Caco-2 (cell line): ENCODE measurements around the gene WBP11. TPM values are rescaled to one million over a fixed set of nuclear protein-coding genes. Genes with fewer than 3 reads are reported as not detected.

ENCODE experiments used
- BruUV-seq: library from RNA; stranded (reverse); fragments of 400-500 nt; replicated peaks from 2 replicates; lab custom pipeline; 2021; lab: Mats Ljungman, UMichigan
- CTCF ChIA-PET: fragments of 300-600 bp; sonication (Branson Sonifier 250); formaldehyde crosslinking; loops from one replicate; lab custom pipeline; 2022; ENCODE audit warnings: antibody characterized with exemption; lab: Charles Lee
- POLR2A ChIA-PET: fragments of 300-600 bp; sonication (Branson Sonifier 250); formaldehyde crosslinking; loops from one replicate; lab custom pipeline; 2022; ENCODE audit warnings: antibody characterized with exemption; lab: Charles Lee
- DNase-seq, 2 experiments: peaks; one replicate each; pipeline versions ENCODE4 v3.0.0 to v3.0.0-alpha.2; 2020 to 2022
- H3K27me3 ChIP-seq: replicated peaks from 2 replicates; pipeline ENCODE4 v1.6.0; 2011; ENCODE audit warnings: low read length; ENCODE audit not compliant: control insufficient read depth, insufficient read depth
- H3K36me3 ChIP-seq: 2 replicates; pipeline ENCODE4 v1.5.1; 2011; ENCODE audit warnings: low read length; ENCODE audit not compliant: control insufficient read depth, insufficient read depth
- H3K4me1 ChIP-seq: fragments of 250-450 bp; sonication (Bioruptor Pico); 2 replicates; pipeline ENCODE4 v1.5.1; 2020; ENCODE audit warnings: mild to moderate bottlenecking
- H3K4me3 ChIP-seq: 2 replicates; pipeline ENCODE4 v1.5.1; 2011; ENCODE audit warnings: low read depth, mild to moderate bottlenecking, control low read depth, low read length
- H3K9me3 ChIP-seq: fragments of 250-450 bp; sonication (Bioruptor Pico); 2 replicates; pipeline ENCODE4 v1.5.1; 2020; ENCODE audit warnings: mild to moderate bottlenecking, moderate library complexity
- H3K27ac Mint-ChIP-seq: one replicate; pipeline ENCODE4 v1.8.0; 2022; ENCODE audit warnings: mixed read lengths; ENCODE audit not compliant: unreplicated experiment
- H3K27me3 Mint-ChIP-seq: one replicate; pipeline ENCODE4 v1.8.0; 2022; ENCODE audit warnings: mixed read lengths; ENCODE audit not compliant: insufficient read depth, unreplicated experiment
- H3K36me3 Mint-ChIP-seq: one replicate; pipeline ENCODE4 v1.8.0; 2022; ENCODE audit warnings: mild to moderate bottlenecking, mixed read lengths; ENCODE audit not compliant: insufficient read depth, unreplicated experiment
- H3K4me1 Mint-ChIP-seq: one replicate; pipeline ENCODE4 v1.8.0; 2022; ENCODE audit warnings: low read depth, mixed read lengths; ENCODE audit not compliant: unreplicated experiment
- H3K4me3 Mint-ChIP-seq: one replicate; pipeline ENCODE4 v1.8.0; 2022; ENCODE audit warnings: mild to moderate bottlenecking, moderate library complexity, mixed read lengths; ENCODE audit not compliant: unreplicated experiment
- H3K9me3 Mint-ChIP-seq: one replicate; pipeline ENCODE4 v1.8.0; 2022; ENCODE audit warnings: mixed read lengths; ENCODE audit not compliant: unreplicated experiment
- CTCF ChIP-seq, 2 experiments: fragments of 200-600 bp in 1 of 2; IDR thresholded peaks; 1 replicate in 1 of 2; 2 replicates in 1 of 2; pipeline versions ENCODE4 v1.5.1 to v1.8.0; 2011 to 2022; ENCODE audit warnings: antibody characterized with exemption in 1 of 2, control low read depth in 1 of 2, inconsistent platforms in 1 of 2, low read depth in 1 of 2, low read length in 1 of 2, mild to moderate bottlenecking in 1 of 2, moderate library complexity in 1 of 2; ENCODE audit not compliant: insufficient read depth in 1 of 2, severe bottlenecking in 1 of 2, unreplicated experiment in 1 of 2
- intact Hi-C: fragments of 100-400 bp; cut with micrococcal nuclease; formaldehyde crosslinking; loops from one replicate; pipeline ENCODE4 v1.10.0; 2022; ENCODE audit not compliant: unreplicated experiment
- total RNA-seq: library from RNA; stranded (reverse); gene quantifications from 2 replicates; pipeline ENCODE4 v1.2.3, GENCODE V29; 2022

Gene WBP11
- total RNA-seq, 1 experiment from 2014 or later = 159 TPM

- Mint-ChIP-seq H3K4me3 (no peak overlapping the region), H3K36me3 (peaks cover 25% of the 10 kb centered on the region), H3K27ac (no peak overlapping the region), H3K9me3 (no peaks in the 10 kb centered on the region), H3K27me3 (no peaks in the 10 kb centered on the region), H3K4me1 (peaks cover 33% of the 10 kb centered on the region)
- no TSS peak for BruUV-seq
- no peak overlapping the region for H3K4me3 ChIP-seq
- POLR2A ChIA-PET = no interaction called here
- CTCF ChIA-PET = no interaction called here
- no peaks in the 10 kb centered on the region for H3K36me3 ChIP-seq
- no peak for TF ChIP-seq CTCF (IDR thresholded peaks at IDR 0.05; ENCODE audit: insufficient read depth in 1 of 2, low read depth in 1 of 2, low read length in 1 of 2, severe bottlenecking in 1 of 2, unreplicated experiment in 1 of 2)
- no peaks in the 10 kb centered on the region for H3K9me3 ChIP-seq
- intact Hi-C loops = loop anchor here (5.0 kb wide), 1 partner anchor 268 kb away; no protein-coding TSS in a partner anchor
- H3K27me3 ChIP-seq = no peaks in the 10 kb centered on the region
- H3K4me1 ChIP-seq = peaks cover 25% of the 10 kb centered on the region
- DNase-seq = no peak
Observed at GRCh38 chr12:14779834-14780233, 23.4 kb downstream of the WBP11 start.

GRCh38 chr12:14777271-14777670 lies 26.0 kb downstream of the WBP11 start:
- H3K4me1 Mint-ChIP-seq = peaks cover 33% of the 10 kb centered on the region
- H3K27me3 ChIP-seq = no peaks in the 10 kb centered on the region
- H3K4me1 ChIP-seq = peaks cover 25% of the 10 kb centered on the region
- no peaks in the 10 kb centered on the region for H3K36me3 ChIP-seq
- H3K27me3 Mint-ChIP-seq = no peaks in the 10 kb centered on the region
- H3K9me3 Mint-ChIP-seq = no peaks in the 10 kb centered on the region
- POLR2A ChIA-PET = interaction anchor here (1.0 kb wide), 1 partner anchor 25 kb away, joined by 7 read pairs; the partner anchor contains the start of gene WBP11
- TF ChIP-seq CTCF (IDR thresholded peaks at IDR 0.05; ENCODE audit: insufficient read depth in 1 of 2, low read depth in 1 of 2, low read length in 1 of 2, severe bottlenecking in 1 of 2, unreplicated experiment in 1 of 2) = no peak
- intact Hi-C loops = loop anchor here (5.0 kb wide), 1 partner anchor 265 kb away; no protein-coding TSS in a partner anchor
- H3K4me3 Mint-ChIP-seq = peak overlapping the region; percentile 22
- H3K36me3 Mint-ChIP-seq = peaks cover 30% of the 10 kb centered on the region
- H3K9me3 ChIP-seq = peaks cover 3% of the 10 kb centered on the region
- peak; percentile 74 to 75 for DNase-seq
- CTCF ChIA-PET = interaction anchor here (0.6 kb wide), 1 partner anchor 159 kb away, joined by 3 read pairs; no protein-coding TSS in a partner anchor
- H3K4me3 ChIP-seq = no peak overlapping the region
- no TSS peak for BruUV-seq
- H3K27ac Mint-ChIP-seq = peak overlapping the region; percentile 72

GRCh38 chr12:14776236-14776961 lies 26.9 kb downstream of the WBP11 start:
- peak overlapping the region; percentile 93 for H3K4me3 Mint-ChIP-seq
- H3K4me3 ChIP-seq = no peak overlapping the region; the same call in 1 of the 2 replicates
- no peak for DNase-seq
- peaks cover 42% of the 10 kb centered on the region for H3K4me1 Mint-ChIP-seq
- H3K36me3 Mint-ChIP-seq = peaks cover 38% of the 10 kb centered on the region
- H3K4me1 ChIP-seq = peaks cover 30% of the 10 kb centered on the region
- no peaks in the 10 kb centered on the region for H3K9me3 Mint-ChIP-seq
- peak overlapping the region; percentile 97 for H3K27ac Mint-ChIP-seq
- BruUV-seq = no TSS peak
- CTCF ChIA-PET = interaction anchor here (1.4 kb wide), 1 partner anchor 262 kb away, joined by 3 read pairs; no protein-coding TSS in a partner anchor
- H3K27me3 ChIP-seq = no peaks in the 10 kb centered on the region
- no peaks in the 10 kb centered on the region for H3K27me3 Mint-ChIP-seq
- no peaks in the 10 kb centered on the region for H3K36me3 ChIP-seq
- peak; percentile 21 to 26 for TF ChIP-seq CTCF (IDR thresholded peaks at IDR 0.05; ENCODE audit: insufficient read depth in 1 of 2, low read depth in 1 of 2, low read length in 1 of 2, severe bottlenecking in 1 of 2, unreplicated experiment in 1 of 2)
- H3K9me3 ChIP-seq = peaks cover 3% of the 10 kb centered on the region
- intact Hi-C loops = loop anchor here (5.0 kb wide), 1 partner anchor 264 kb away; no protein-coding TSS in a partner anchor
- POLR2A ChIA-PET = interaction anchor here (1.0 kb wide), 1 partner anchor 26 kb away, joined by 7 read pairs; the partner anchor contains the start of gene WBP11
